HepG2 (cell line): ENCODE measurements around the gene LAMA5. TPM values are rescaled to one million over a fixed set of nuclear protein-coding genes. Genes with fewer than 3 reads are reported as not detected.

Experiments
- ATM ChIP-seq: fragments of 450-650 bp; IDR thresholded peaks from 2 replicates; pipeline ENCODE4 v1.7.1; 2017; ENCODE audit warnings: mild to moderate bottlenecking, borderline replicate concordance
- CBFB ChIP-seq: sonication (generic); formaldehyde crosslinking; IDR thresholded peaks from 2 replicates; pipeline ENCODE4 v1.4.0; 2020; ENCODE audit warnings: missing genetic modification reagents
- GFI1 ChIP-seq: sonication (generic); formaldehyde crosslinking; IDR thresholded peaks from 2 replicates; pipeline ENCODE4 v1.5.0; 2020; ENCODE audit warnings: missing genetic modification reagents, mild to moderate bottlenecking, borderline replicate concordance
- RELA ChIP-seq: sonication (generic); formaldehyde crosslinking; IDR thresholded peaks from 2 replicates; pipeline ENCODE4 v1.4.0; 2020; ENCODE audit warnings: missing genetic modification reagents
- ZNF20 ChIP-seq: sonication (generic); formaldehyde crosslinking; IDR thresholded peaks from 2 replicates; pipeline ENCODE4 v1.4.0; 2020; ENCODE audit warnings: mild to moderate bottlenecking, moderate library complexity, missing genetic modification reagents
- ZNF446 ChIP-seq: sonication (generic); formaldehyde crosslinking; IDR thresholded peaks from 2 replicates; pipeline ENCODE4 v1.5.0; 2020; ENCODE audit warnings: mild to moderate bottlenecking, missing genetic modification reagents
- ZNF674 ChIP-seq: sonication (generic); formaldehyde crosslinking; IDR thresholded peaks from 2 replicates; pipeline ENCODE4 v1.5.0; 2020; ENCODE audit warnings: low read depth, mild to moderate bottlenecking, missing genetic modification reagents
- polyA plus RNA-seq, 8 experiments: library from polyadenylated mRNA; depleted of rRNA in 3 of 8; stranded (reverse) in 7 of 8; unstranded in 1 of 8; fragments of >200 nt; fragmentation: Illumina TruSeq in 4 of 8; extraction: Trizol in 4 of 8; gene quantifications; 2 replicates each; pipeline versions ENCODE4 v1.2.1 to v1.2.3, GENCODE V29; 2011 to 2016; ENCODE audit warnings: low read depth in 4 of 8, missing spikeins in 1 of 8, mixed read lengths in 1 of 8; ENCODE audit not compliant: insufficient read depth in 1 of 8
- total RNA-seq, 5 experiments: library from RNA; depleted of rRNA; stranded (reverse); fragments of >200 nt; fragmentation: Illumina TruSeq; extraction: Trizol; gene quantifications; 2 replicates each; pipeline ENCODE4 v1.2.3, GENCODE V29; 2016; ENCODE audit warnings: low read depth in 1 of 5
- TF ChIP-seq, protein P1 (sequence below): IDR thresholded peaks from 2 replicates; pipeline ENCODE4 v1.6.1; 2016
- TF ChIP-seq, protein P2 (sequence below): IDR thresholded peaks from 2 replicates; pipeline ENCODE4 v1.6.1; 2016; ENCODE audit warnings: missing genetic modification reagents, missing compliant biosample characterization
- TF ChIP-seq, protein P3 (sequence below): sonication (generic); formaldehyde crosslinking; IDR thresholded peaks from 2 replicates; pipeline ENCODE4 v1.9.0; 2022; ENCODE audit warnings: low read depth, missing genetic modification reagents
- TF ChIP-seq, protein P4 (sequence below): sonication (generic); formaldehyde crosslinking; IDR thresholded peaks from one replicate; pipeline ENCODE4 v1.5.1; 2020; ENCODE audit warnings: mild to moderate bottlenecking, missing genetic modification reagents; ENCODE audit errors: not compliant biosample characterization
- TF ChIP-seq, protein P5 (sequence below): IDR thresholded peaks from 2 replicates; pipeline ENCODE4 v1.6.1; 2016; ENCODE audit warnings: low read depth

Gene LAMA5
- total and polyA plus RNA-seq, 2 of the 13 experiments (the other 11 are each of a cell fraction or from before 2014, with no cell fraction given) = 21.0 to 44.7 TPM

DNA sequence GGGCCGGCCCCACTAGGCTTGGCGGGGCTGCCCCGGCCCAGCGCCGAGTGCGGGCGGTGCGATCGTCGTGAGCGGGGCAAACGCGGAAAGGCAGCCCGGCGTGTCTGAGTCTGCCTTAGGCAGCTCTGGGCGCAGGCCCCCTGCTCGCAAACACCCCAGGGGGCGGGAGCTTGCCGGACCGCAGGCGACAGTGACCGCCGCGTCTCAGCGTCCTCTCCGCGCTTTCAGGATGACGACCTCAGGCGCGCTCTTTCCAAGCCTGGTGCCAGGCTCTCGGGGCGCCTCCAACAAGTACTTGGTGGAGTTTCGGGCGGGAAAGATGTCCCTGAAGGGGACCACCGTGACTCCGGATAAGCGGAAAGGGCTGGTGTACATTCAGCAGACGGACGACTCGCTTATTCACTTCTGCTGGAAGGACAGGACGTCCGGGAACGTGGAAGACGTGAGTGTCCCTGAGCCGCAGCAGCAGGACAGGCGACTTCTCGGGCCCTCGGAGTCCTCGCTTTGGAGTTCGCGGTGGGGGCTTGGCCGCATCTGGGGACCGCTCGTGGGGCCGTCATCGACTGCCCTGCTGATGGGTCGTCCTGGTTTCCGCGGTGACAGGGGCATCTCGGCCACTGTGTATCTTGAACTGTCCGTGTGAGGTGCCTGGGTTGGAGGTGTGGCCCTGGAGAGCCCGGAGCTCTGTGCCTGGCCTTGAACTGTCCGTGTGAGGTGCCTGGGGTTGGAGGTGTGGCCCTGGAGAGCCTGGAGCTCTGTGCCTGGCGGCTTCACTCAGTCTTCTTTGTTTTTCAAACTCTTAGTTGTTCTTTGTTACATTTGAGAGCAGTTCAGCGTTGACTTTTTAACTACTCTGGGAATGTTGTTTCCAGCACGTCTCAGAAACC lies 63.5 kb downstream of the LAMA5 start (continued):
- TF ChIP-seq RELA (CRISPR knock-in tag) (no peak), ATM (no peak), ZNF674 (CRISPR knock-in tag) (peak; percentile 70; the same call in 1 of the 2 replicates), GFI1 (0 out of 2 replicates have a peak, but pooled peaks have one; percentile 49), ZNF20 (CRISPR knock-in tag) (no peak), CBFB (peak; percentile 10; the same call in 1 of the 2 replicates), ZNF446 (CRISPR knock-in tag) (peak; percentile 6; the same call in 1 of the 2 replicates)
- TF ChIP-seq, protein P1, sequence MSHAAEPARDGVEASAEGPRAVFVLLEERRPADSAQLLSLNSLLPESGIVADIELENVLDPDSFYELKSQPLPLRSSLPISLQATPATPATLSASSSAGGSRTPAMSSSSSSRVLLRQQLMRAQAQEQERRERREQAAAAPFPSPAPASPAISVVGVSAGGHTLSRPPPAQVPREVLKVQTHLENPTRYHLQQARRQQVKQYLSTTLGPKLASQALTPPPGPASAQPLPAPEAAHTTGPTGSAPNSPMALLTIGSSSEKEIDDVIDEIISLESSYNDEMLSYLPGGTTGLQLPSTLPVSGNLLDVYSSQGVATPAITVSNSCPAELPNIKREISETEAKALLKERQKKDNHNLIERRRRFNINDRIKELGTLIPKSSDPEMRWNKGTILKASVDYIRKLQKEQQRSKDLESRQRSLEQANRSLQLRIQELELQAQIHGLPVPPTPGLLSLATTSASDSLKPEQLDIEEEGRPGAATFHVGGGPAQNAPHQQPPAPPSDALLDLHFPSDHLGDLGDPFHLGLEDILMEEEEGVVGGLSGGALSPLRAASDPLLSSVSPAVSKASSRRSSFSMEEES = peak; percentile 51; the same call in 1 of the 2 replicates
- TF ChIP-seq, protein P2, sequence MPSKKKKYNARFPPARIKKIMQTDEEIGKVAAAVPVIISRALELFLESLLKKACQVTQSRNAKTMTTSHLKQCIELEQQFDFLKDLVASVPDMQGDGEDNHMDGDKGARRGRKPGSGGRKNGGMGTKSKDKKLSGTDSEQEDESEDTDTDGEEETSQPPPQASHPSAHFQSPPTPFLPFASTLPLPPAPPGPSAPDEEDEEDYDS = no peak
- TF ChIP-seq, protein P3, sequence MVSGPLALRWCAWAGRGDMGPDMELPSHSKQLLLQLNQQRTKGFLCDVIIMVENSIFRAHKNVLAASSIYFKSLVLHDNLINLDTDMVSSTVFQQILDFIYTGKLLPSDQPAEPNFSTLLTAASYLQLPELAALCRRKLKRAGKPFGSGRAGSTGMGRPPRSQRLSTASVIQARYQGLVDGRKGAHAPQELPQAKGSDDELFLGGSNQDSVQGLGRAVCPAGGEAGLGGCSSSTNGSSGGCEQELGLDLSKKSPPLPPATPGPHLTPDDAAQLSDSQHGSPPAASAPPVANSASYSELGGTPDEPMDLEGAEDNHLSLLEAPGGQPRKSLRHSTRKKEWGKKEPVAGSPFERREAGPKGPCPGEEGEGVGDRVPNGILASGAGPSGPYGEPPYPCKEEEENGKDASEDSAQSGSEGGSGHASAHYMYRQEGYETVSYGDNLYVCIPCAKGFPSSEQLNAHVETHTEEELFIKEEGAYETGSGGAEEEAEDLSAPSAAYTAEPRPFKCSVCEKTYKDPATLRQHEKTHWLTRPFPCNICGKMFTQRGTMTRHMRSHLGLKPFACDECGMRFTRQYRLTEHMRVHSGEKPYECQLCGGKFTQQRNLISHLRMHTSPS (CRISPR knock-in tag) = no peak
- TF ChIP-seq, protein P4, sequence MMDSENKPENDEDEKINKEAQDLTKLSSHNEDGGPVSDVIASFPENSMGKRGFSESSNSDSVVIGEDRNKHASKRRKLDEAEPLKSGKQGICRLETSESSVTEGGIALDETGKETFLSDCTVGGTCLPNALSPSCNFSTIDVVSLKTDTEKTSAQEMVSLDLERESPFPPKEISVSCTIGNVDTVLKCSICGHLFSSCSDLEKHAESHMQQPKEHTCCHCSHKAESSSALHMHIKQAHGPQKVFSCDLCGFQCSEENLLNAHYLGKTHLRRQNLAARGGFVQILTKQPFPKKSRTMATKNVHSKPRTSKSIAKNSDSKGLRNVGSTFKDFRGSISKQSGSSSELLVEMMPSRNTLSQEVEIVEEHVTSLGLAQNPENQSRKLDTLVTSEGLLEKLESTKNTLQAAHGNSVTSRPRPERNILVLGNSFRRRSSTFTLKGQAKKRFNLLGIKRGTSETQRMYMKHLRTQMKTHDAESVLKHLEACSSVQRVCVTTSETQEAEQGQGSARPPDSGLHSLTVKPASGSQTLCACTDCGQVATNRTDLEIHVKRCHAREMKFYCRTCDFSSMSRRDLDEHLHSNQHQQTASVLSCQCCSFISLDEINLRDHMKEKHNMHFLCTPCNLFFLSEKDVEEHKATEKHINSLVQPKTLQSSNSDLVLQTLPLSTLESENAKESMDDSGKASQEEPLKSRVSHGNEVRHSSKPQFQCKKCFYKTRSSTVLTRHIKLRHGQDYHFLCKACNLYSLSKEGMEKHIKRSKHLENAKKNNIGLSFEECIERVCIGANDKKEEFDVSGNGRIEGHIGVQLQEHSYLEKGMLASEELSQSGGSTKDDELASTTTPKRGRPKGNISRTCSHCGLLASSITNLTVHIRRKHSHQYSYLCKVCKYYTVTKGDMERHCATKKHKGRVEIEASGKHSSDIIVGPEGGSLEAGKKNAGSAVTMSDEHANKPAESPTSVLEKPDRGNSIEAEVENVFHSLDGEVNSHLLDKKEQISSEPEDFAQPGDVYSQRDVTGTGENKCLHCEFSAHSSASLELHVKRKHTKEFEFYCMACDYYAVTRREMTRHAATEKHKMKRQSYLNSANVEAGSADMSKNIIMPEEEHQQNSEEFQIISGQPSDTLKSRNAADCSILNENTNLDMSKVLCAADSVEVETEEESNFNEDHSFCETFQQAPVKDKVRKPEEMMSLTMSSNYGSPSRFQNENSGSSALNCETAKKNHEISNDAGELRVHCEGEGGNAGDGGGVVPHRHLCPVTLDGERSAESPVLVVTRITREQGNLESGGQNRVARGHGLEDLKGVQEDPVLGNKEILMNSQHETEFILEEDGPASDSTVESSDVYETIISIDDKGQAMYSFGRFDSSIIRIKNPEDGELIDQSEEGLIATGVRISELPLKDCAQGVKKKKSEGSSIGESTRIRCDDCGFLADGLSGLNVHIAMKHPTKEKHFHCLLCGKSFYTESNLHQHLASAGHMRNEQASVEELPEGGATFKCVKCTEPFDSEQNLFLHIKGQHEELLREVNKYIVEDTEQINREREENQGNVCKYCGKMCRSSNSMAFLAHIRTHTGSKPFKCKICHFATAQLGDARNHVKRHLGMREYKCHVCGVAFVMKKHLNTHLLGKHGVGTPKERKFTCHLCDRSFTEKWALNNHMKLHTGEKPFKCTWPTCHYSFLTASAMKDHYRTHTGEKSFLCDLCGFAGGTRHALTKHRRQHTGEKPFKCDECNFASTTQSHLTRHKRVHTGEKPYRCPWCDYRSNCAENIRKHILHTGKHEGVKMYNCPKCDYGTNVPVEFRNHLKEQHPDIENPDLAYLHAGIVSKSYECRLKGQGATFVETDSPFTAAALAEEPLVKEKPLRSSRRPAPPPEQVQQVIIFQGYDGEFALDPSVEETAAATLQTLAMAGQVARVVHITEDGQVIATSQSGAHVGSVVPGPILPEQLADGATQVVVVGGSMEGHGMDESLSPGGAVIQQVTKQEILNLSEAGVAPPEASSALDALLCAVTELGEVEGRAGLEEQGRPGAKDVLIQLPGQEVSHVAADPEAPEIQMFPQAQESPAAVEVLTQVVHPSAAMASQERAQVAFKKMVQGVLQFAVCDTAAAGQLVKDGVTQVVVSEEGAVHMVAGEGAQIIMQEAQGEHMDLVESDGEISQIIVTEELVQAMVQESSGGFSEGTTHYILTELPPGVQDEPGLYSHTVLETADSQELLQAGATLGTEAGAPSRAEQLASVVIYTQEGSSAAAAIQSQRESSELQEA = no peak
- TF ChIP-seq, protein P5, sequence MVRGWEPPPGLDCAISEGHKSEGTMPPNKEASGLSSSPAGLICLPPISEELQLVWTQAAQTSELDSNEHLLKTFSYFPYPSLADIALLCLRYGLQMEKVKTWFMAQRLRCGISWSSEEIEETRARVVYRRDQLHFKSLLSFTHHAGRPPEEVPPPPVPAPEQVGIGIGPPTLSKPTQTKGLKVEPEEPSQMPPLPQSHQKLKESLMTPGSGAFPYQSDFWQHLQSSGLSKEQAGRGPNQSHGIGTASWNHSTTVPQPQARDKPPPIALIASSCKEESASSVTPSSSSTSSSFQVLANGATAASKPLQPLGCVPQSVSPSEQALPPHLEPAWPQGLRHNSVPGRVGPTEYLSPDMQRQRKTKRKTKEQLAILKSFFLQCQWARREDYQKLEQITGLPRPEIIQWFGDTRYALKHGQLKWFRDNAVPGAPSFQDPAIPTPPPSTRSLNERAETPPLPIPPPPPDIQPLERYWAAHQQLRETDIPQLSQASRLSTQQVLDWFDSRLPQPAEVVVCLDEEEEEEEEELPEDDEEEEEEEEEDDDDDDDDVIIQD (CRISPR knock-in tag) = 0 out of 2 replicates have a peak, but pooled peaks have one; percentile 37
